Right ventricle myocardium inferior (tissue), 1 donor: ENCODE data around the gene ZBTB8A. TPM values are rescaled to one million over a fixed set of nuclear protein-coding genes. Genes with fewer than 3 reads are reported as not detected.
A peak's percentile ranks its signal among the peaks of the same experiment; 100 is the strongest.

Experiments
- ATAC-seq: fragments of 200-7000 bp; cut with Tn5 transposase; one replicate; pipeline ENCODE4 v1.9.1; 2020; ENCODE audit warnings: mild to moderate bottlenecking, moderate library complexity
- DNase-seq: peaks from one replicate; pipeline ENCODE4 v3.0.0; 2021; ENCODE audit errors: missing footprints
- intact Hi-C: fragments of 100-400 bp; cut with DNase I; formaldehyde crosslinking; loops from one replicate; pipeline ENCODE4 v1.11.0; 2022
- total RNA-seq: library from RNA; stranded (reverse); fragmentation: NEBNext Ultra II Directional; extraction: Animal tissue kit (Norgen Biotek cat#: 25700); gene quantifications from one replicate; pipeline ENCODE4 v1.2.1, GENCODE V29; 2021
- donor health status: DM: no; HTN: yes; CAD: no; lungs with severe emphysema.

Gene ZBTB8A
- total RNA-seq, 1 donor from 2014 or later = 2.8 TPM

DNA sequence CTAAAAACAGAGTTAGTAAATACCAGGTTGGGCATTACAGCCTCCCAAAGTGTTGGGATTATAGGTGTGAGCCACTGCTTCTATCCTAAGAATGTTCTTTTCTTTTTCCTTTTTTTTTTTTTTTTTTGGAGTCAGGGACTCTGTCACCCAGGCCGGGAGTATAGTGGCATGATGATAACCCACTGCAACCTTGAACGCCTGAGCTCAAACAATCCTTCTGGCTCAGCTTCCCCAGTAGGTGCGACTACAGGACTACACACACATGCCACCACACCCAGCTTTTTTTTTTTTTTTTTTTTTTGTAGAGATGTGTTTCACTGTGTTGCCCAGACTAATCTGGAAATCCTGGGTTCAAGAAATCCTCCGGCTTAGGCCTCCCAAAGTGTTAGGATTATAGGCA, 105.2 kb downstream of the ZBTB8A start:
- DNase-seq = no peak
- intact Hi-C loops = no loop called here
- ATAC-seq = no peak

DNA sequence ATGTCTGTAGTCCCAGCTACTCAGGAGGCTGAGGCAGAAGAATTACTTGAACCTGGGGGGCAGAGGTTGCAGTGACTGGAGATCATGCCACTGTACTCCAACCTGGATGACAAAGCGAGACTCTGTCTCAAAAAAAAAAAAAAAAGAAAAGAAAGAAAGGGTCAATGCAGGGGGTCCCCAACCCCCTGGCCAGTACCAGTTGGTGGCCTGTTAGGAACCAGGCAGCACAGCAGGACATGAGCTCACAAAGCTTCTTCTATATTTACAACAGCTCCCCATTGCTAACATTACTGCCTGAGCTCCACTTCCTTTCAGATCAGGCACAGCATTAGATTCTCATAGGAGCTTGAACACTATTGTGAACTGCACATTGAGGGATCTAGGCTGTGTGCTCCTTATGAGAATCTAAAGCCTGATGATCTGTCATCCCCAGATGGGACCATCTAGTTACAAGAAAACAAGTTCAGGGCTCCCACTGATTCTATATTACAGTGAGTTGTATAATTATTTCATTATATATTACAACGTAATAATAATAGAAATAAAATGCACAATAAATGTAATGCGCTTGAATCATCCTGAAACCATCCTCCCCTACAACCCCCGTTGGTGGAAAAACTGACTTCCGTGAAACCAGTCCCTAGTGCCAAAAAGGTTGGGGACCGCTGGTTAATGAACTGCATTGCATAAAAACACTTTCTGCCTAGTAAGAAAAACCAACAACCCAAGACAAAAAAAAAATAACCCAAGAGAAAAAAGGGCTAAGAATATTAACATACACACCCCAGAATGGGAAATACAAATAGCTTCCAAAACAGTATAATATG, 108.3 kb downstream of the ZBTB8A start:
- no peak for ATAC-seq
- DNase-seq = no peak
- intact Hi-C loops = no loop called here

DNA sequence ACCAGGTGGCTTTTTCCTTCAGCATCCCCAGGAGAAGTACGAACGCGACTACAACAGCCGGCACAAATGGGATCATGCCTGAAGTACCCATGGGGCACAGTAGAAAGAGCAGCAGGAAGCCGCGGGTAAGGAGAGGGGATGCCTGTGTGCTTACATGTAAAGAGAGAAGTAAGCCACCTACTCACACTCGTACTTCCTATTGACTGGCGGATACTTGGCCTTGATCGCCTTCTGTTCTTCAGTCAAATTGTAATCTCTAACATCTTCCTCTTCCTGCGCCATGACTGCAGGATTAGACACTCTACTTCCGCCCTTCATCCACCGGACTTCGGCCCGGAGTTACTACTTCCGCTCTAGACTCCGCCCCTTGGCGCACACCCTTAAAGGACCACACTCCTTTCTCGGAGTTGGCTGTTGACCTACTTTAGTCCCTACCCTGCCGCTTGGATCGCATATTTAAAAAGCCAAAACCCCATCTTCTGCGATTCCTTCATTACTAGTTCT, 111.1 kb downstream of the ZBTB8A start, which contains the start of gene ZBTB8OS:
Gene ZBTB8OS (minus strand): TSS at position 303 of the 504 bp plus-strand sequence. CDS start 21 bp downstream, at position 282.
- intact Hi-C loops = no loop called here
- DNase-seq (peak; percentile 91), ATAC-seq (peak; percentile 92)

DNA sequence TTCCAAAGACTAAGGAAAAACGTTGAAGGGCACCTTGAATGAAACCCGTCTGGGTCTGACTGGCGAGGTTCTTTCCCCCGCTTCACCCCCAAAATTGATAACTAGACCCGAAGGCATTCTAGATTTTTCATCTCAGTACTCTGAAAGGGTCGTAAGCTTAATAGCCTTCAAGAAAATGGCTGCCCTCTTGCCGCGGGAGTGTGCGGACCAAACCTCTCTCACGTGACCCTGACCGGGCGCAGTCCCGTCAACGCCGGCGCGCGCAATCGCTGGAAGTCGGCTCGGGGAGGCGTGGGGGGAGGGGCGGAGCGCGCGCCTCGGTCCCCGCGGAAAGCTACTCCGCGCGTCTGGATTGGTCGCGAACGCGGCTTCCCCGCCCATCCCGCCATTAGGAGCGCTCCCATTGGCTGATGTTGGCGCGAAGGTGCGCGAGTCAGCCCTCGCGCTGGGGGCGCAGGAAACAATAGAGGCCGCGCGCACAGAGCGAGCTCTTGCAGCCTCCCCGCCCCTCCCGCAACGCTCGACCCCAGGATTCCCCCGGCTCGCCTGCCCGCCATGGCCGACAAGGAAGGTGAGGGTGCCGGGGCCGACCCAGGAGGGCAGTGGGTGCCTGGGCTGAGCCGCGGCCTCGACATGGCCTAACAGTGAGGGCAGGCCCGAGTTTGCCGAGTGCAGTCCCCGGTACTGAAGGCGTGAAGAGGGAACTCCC, 111.7 kb downstream of the ZBTB8A start, which contains the start of gene RBBP4:
Gene RBBP4 (plus strand): TSS at position 457 of the 709 bp plus-strand sequence. CDS start 99 bp downstream, at position 556.
- DNase-seq = peak; percentile 99
- peak; percentile 97 for ATAC-seq
- intact Hi-C loops = no loop called here

DNA sequence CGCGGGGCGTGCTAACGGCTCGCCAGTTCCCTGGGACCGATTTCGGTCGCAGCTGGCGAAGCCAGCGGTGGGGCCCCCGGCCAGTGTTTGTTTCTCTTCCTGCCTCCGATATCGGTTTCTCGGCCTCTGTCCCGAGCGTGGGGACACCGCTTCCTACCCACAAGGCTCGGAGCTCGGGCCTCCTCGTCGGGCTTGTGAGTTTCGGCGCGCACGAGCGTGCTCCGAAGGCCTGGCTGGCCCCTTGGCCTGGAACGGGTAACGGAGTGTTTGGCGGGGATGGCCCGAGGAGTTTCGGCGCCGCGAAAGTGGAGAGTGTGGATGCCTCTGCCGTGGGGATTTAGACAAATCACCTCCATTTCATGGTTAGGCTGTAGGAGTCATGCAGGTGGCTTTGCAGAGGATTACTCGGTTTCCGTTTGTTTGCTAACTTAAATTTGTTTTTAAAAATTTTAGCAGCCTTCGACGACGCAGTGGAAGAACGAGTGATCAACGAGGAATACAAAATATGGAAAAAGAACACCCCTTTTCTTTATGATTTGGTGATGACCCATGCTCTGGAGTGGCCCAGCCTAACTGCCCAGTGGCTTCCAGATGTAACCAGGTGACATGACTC, 112.3 kb downstream of the ZBTB8A start:
- ATAC-seq (peak; percentile 5), DNase-seq (no peak)
- intact Hi-C loops = no loop called here

- ATAC-seq = no peak
- DNase-seq = no peak
- intact Hi-C loops = no loop called here
Observed at GRCh38 chr1:32652244-32652962, 113.2 kb downstream of the ZBTB8A start.

Other genes starting within 250 kb of the ZBTB8A start
- gene HDAC1, start 247.3 kb upstream of the ZBTB8A start, total RNA-seq = 40.6 TPM
- 28.5 TPM for gene MARCKSL1, start 203.2 kb upstream of the ZBTB8A start, total RNA-seq
- gene FAM229A, start 176.9 kb upstream of the ZBTB8A start, total RNA-seq = 2.4 TPM
- 1.2 TPM for gene TSSK3, start 176.9 kb upstream of the ZBTB8A start, total RNA-seq
- 41.8 TPM for gene BSDC1, start 145.0 kb upstream of the ZBTB8A start, total RNA-seq
- gene ZBTB8B, start 74.4 kb upstream of the ZBTB8A start, total RNA-seq = not detected
- 36.4 TPM for gene ZBTB8OS, start 111.1 kb downstream of the ZBTB8A start, total RNA-seq
- gene RBBP4, start 111.8 kb downstream of the ZBTB8A start, total RNA-seq = 102 TPM
- gene SYNC, start 163.3 kb downstream of the ZBTB8A start, total RNA-seq = 24.7 TPM